ENCODE data around the gene FMN2.

- no peak for TF ChIP-seq TAF1 (IDR thresholded peaks at IDR 0.05; ENCODE audit: low read depth, low read length)
- no peak for TF ChIP-seq POU2F2 (IDR thresholded peaks at IDR 0.05; ENCODE audit: low read depth, low read length)
- TF ChIP-seq SPI1 (IDR thresholded peaks at IDR 0.05; ENCODE audit: low read depth, low read length): no peak
Measured at GRCh38 chr1:240278082-240278481, 186.4 kb downstream of the FMN2 start.

Measured in GM12891 (cell line).